D721Med (cell line): ENCODE results near the gene STK32B.

Experiments used
- DNase-seq: peaks from one replicate; pipeline ENCODE4 v3.0.0; 2011; ENCODE audit warnings: low spot score; ENCODE audit not compliant: insufficient read length
- FAIRE-seq: peaks from 2 replicates; lab custom pipeline; 2011; peaks lifted over from hg19 to GRCh38; lab: Jason Lieb, UNC
- TF ChIP-seq, protein P1 (sequence below): IDR thresholded peaks from 2 replicates; pipeline ENCODE4 v1.5.1; 2012; ENCODE audit warnings: mild to moderate bottlenecking, control low read depth; ENCODE audit not compliant: insufficient read depth; ENCODE audit errors: missing control alignments

STK32B gene

DNA sequence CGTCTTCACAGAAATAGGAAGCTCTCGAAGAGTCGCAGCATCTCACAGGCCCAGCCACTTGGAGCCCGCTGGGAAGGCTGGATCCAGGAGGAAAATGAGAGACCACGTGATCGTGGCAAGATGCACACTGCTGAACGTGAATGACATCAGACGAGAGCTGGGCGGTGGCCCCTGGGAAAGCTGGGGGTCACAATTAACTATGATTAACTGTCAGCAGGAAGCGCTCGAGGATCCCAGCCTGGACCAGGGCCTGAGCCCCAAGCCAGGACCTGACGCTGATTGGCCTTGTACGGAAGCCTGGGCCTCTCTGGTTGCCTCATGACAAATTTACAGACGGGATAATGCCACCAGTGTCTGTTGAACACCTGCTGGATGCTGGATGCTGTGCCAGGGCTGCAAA, 335.6 kb downstream of the STK32B start:
- DNase-seq (no peak), FAIRE-seq (no peak)
- TF ChIP-seq, protein P1, sequence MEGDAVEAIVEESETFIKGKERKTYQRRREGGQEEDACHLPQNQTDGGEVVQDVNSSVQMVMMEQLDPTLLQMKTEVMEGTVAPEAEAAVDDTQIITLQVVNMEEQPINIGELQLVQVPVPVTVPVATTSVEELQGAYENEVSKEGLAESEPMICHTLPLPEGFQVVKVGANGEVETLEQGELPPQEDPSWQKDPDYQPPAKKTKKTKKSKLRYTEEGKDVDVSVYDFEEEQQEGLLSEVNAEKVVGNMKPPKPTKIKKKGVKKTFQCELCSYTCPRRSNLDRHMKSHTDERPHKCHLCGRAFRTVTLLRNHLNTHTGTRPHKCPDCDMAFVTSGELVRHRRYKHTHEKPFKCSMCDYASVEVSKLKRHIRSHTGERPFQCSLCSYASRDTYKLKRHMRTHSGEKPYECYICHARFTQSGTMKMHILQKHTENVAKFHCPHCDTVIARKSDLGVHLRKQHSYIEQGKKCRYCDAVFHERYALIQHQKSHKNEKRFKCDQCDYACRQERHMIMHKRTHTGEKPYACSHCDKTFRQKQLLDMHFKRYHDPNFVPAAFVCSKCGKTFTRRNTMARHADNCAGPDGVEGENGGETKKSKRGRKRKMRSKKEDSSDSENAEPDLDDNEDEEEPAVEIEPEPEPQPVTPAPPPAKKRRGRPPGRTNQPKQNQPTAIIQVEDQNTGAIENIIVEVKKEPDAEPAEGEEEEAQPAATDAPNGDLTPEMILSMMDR: no peak

DNA sequence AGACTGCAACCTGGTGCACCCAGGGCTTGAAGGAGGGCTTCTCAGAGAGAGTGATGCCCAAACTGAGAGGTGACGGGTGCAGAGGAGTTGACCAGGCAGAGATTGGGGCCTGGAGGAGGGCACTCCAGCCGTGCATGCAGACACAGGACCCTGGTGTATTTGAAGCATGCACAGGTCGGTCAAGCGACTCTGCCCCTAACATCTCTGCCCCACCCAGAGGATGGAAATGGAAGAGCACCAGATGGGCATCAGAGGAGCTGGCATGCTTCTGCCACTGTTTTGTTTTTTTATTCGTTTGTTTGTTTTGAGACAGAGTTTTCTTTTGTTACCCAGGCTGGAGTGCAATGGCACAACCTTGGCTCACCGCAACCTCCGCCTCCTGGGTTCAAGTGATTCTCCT, 336.2 kb downstream of the STK32B start:
- DNase-seq (no peak), FAIRE-seq (no peak)
- TF ChIP-seq, protein P1: no peak

DNA sequence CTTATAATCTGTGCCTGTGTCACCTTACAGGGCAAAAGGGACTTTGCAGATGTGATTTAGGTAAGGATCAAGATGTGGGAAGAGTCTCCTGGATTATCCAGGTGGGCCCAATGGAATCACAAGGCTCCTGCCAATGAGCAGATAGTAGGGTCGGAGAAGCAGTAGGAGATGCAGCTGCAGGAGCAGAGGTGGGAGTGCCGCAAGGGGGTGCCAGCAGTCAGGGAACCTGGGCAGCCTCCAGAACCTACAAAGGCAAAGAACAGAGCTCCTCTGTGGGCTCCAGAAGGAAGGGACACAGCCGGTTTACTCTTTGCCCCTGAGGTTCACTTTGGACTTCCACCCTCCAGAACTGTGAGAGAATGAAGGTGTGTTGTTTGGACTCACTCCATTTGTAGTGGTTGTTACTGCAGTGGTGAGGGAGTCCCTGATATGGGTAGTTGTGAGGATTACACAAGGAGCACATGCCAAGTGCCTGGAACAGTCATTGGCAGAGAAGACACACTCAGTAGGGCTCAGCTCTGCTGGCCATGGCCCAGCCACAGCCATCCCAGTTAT, 338.6 kb downstream of the STK32B start:
- no peak for FAIRE-seq
- TF ChIP-seq, protein P1: no peak
- DNase-seq: no peak

DNA sequence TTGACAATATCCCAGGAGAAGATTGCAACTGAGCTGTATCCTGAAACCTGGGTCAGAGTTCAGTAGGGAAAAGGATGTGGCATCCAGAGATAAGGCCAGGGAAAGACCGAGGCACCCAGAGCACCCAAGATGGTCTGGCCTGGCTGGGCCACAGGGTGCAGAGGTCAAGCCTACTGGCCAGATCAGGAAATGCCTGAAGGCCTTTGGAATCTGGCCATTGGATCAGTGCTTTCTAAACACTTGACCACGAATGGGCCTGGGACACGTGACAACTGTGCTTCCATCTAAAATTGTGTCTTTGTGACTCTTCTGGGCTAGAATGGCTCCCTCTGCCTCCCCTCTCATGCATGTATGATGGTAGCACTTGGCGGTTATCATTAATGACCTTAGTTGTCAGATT, 340.2 kb downstream of the STK32B start:
- FAIRE-seq (no peak), DNase-seq (no peak)
- TF ChIP-seq, protein P1: no peak

DNA sequence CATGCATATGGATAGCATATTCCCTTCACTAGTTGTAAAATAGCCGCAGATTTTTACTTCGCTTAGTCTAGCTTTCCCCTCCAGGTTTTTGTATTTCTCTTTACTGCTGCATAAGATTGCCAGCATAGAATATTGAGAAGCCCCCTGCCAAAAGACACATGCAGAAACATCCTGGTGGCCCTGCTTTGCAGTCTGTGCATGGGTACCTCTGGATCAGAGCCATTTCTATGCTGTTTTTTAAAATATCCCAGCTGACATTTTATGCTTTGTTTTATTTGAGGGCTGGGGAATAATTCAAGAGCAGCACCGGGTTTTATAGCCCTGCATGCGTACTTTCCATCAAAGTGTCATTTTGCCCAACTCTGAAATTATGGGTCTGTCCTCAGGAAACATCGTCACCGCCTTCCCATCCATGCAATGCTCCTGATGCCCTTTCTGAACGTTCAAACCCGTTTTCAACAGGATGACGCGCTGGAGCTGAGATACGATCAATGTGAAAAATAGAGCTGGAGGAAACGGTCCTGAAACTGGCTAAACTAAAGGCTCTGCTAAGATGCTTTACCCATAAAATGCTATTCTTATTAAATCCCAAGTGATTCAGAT, 342.7 kb downstream of the STK32B start:
- no peak for DNase-seq
- FAIRE-seq: no peak
- TF ChIP-seq, protein P1: no peak

DNA sequence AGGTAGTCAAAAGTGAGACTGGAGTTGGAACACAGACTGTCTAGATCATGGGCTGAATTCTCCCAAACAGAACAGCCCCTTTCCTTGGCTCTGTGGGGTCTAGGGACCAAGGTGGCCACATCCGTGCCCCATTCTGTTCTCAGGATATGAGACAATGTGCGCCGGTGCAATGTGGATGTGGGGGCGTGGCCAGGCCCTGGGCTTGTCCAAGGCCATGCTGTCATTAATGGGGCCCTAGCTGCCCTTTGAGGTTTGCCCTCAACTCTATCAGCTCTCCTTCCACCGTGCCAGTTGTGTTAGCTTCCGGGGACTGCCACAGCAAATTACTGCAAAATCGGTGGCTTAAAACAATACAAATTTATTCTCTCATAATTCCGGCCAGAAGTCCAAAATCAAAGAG, 344.5 kb downstream of the STK32B start:
- no peak for DNase-seq
- no peak for FAIRE-seq
- TF ChIP-seq, protein P1: no peak

DNA sequence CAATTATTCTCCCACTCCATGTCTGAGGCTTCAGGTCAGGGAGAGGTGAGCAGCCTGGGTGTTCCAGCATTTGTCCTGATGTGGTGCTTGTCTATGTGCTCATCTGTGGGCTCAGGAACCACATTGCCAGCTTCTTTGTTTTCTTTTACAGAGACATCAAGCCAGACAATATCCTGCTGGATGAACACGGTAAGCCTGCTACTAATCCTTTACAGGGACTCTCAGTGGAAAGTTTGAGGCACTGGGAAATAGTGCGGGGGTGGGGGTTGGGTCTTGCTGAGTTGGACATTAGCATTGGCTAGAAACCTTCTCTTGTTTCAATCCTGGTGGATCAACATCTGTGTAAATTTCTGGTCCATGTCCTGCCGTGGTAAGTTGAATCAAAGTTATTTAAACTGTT, 346.8 kb downstream of the STK32B start:
- TF ChIP-seq, protein P1: no peak
- FAIRE-seq (no peak), DNase-seq (no peak)
